ENCODE results near the gene KLHL29. TPM values are rescaled to one million over a fixed set of nuclear protein-coding genes. Genes with fewer than 3 reads are reported as not detected.

Gene KLHL29
- total RNA-seq, 1 experiment from 2014 or later, result 3.4 TPM

GRCh38 chr2:23420840-23421476 is 36.0 kb downstream of the KLHL29 start:
- no TSS peak for BruUV-seq (replicated peaks)
- Histone ChIP-seq H3F3A (ENCODE audit: insufficient read depth, low read depth) (no peaks in the 10 kb centered on the region; the same call in 1 of the 2 replicates), H3K79me2 (ENCODE audit: low read depth) (no peaks in the 10 kb centered on the region), H3K4me3 (no peak overlapping the region), H3K9me3 (ENCODE audit: insufficient read depth, low read depth) (no peaks in the 10 kb centered on the region), H3K4me2 (no peak overlapping the region), H3K27me3 (ENCODE audit: insufficient read depth, low read depth) (no peaks in the 10 kb centered on the region), H2AFZ (no peak overlapping the region), H3K4me1 (replicated peaks; ENCODE audit: insufficient read depth) (0 out of 2 replicates have a peak, but pooled peaks cover 6% of the 10 kb centered on the region), H3K36me3 (ENCODE audit: low read depth) (no peaks in the 10 kb centered on the region), H4K20me1 (ENCODE audit: insufficient read depth) (peaks cover 3% of the 10 kb centered on the region; the same call in 1 of the 2 replicates), H3K9me2 (ENCODE audit: insufficient read depth) (no peaks in the 10 kb centered on the region), H3K27ac (no peak overlapping the region)
- intact Hi-C loops (cut with micrococcal nuclease; ENCODE audit: unreplicated experiment), result no loop called here
- no peak for DNase-seq
- no peak for TF ChIP-seq EZH2 (IDR thresholded peaks at IDR 0.05; ENCODE audit: low read depth)
- TF ChIP-seq, protein P1, sequence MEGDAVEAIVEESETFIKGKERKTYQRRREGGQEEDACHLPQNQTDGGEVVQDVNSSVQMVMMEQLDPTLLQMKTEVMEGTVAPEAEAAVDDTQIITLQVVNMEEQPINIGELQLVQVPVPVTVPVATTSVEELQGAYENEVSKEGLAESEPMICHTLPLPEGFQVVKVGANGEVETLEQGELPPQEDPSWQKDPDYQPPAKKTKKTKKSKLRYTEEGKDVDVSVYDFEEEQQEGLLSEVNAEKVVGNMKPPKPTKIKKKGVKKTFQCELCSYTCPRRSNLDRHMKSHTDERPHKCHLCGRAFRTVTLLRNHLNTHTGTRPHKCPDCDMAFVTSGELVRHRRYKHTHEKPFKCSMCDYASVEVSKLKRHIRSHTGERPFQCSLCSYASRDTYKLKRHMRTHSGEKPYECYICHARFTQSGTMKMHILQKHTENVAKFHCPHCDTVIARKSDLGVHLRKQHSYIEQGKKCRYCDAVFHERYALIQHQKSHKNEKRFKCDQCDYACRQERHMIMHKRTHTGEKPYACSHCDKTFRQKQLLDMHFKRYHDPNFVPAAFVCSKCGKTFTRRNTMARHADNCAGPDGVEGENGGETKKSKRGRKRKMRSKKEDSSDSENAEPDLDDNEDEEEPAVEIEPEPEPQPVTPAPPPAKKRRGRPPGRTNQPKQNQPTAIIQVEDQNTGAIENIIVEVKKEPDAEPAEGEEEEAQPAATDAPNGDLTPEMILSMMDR (conservative IDR thresholded peaks at IDR 0.05), result no peak
- POLR2A ChIA-PET (ENCODE audit: unreplicated experiment), result no interaction called here
- CTCF ChIA-PET, result no interaction called here

DNA sequence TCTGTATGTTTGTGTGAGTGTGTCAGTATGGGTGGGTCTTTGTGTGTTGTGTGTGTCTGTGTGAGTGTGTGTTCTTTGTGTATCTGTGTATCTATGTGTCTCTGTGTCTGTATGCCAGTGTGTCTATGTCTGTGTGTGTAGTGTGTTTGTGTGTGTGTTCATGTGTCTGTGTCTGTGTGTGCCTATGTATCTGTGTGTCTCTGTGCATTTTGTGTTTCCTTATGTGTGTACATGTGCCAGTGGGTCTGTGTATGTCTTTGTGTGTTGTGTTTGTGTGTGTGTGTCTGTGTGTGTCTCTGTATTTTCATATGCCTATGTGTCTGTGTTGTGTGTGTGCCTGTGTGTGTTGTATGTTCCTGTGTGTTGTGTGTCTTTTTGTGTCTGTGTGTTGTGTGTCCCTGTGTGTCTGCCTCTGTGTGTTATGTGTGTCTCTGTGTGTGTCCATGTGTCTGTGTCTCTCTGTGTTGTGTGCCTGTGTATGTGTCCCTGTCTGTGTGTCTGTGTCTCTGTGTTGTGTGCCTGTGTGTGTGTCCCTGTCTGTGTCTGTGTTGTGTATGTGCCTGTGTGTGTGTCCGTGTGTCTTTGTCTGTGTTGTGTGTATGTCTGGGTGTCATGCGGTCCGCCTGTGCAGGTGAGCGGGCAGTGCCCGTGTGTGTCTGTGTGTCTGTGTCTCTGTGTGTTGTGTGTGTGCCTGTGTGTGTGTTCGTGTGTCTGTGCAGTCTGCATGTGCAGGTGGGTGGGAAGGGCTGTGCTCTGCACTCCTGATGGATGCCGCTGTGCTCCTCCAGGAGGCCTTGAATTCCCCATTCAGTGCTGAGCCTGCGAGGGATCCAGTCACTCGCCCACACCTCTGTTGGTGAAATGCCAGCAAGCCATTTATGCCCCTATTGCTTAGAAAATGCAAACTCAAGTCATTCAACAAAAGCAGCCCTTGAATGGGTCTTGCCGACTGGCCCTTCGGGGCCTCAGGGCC is 37.4 kb downstream of the KLHL29 start:
- no peaks in the 10 kb centered on the region for H3K9me2 ChIP-seq (ENCODE audit: insufficient read depth)
- no peaks in the 10 kb centered on the region for H3K36me3 ChIP-seq (ENCODE audit: low read depth)
- H2AFZ ChIP-seq, result no peak overlapping the region
- intact Hi-C loops (cut with micrococcal nuclease; ENCODE audit: unreplicated experiment), result no loop called here
- 0 out of 2 replicates have a peak, but pooled peaks cover 11% of the 10 kb centered on the region for H3K4me1 ChIP-seq (replicated peaks; ENCODE audit: insufficient read depth)
- H3K79me2 ChIP-seq (ENCODE audit: low read depth), result no peaks in the 10 kb centered on the region
- peaks cover 3% of the 10 kb centered on the region; the same call in 1 of the 2 replicates for H4K20me1 ChIP-seq (ENCODE audit: insufficient read depth)
- H3K27ac ChIP-seq, result no peak overlapping the region
- TF ChIP-seq EZH2 (IDR thresholded peaks at IDR 0.05; ENCODE audit: low read depth), result no peak
- TF ChIP-seq, protein P1 (conservative IDR thresholded peaks at IDR 0.05), result no peak
- no peaks in the 10 kb centered on the region for H3K9me3 ChIP-seq (ENCODE audit: insufficient read depth, low read depth)
- no peak for DNase-seq
- ChIA-PET POLR2A (ENCODE audit: unreplicated experiment) (no interaction called here), CTCF (no interaction called here)
- H3K4me2 ChIP-seq, result no peak overlapping the region
- H3K27me3 ChIP-seq (ENCODE audit: insufficient read depth, low read depth), result no peaks in the 10 kb centered on the region
- BruUV-seq (replicated peaks), result no TSS peak
- no peaks in the 10 kb centered on the region; the same call in 1 of the 2 replicates for H3F3A ChIP-seq (ENCODE audit: insufficient read depth, low read depth)
- H3K4me3 ChIP-seq, result no peak overlapping the region

DNA sequence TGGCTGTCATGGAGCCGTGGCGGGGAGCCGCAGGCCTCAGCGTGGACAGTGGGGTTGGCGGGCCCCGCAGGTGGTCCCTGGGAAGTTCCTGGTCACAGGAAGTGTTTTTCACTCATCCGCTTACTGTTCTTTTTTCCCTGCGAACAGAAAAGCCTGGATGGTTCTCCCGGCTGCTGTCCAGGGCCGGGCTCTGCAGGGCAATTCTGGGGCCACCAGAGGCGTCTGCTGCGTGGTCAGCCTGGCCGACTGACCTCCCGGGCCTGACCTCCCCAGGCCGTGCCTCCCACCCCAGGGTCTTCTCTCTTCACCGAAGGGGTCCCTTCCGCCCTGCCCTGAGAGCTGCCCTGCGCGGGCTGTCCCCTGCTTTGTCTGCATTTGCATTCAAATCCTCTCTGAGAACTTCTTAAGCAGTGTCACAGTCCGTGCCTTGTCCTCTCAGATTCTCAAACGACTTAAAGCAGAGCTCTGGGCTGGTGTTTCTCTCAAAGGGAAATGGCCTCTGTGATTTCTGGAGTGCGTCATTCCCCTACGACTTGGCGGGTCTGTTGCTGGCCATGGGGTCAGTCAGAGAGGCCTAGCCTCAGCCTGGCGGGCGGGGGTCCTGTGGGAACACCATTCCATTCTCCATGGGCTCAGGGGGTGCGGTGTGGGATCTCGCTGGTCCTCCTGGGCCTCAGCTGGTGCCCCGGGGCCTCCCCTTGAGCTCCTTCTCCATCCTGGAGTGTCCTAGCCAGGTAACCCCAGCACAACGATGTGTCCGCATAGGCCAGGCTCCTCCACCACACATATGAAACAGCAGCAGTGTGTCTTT is 38.3 kb downstream of the KLHL29 start:
- Histone ChIP-seq H3K27me3 (ENCODE audit: insufficient read depth, low read depth) (no peaks in the 10 kb centered on the region), H2AFZ (no peak overlapping the region), H3K9me3 (ENCODE audit: insufficient read depth, low read depth) (no peaks in the 10 kb centered on the region), H3K4me3 (no peak overlapping the region), H3K27ac (no peak overlapping the region), H3K4me1 (replicated peaks; ENCODE audit: insufficient read depth) (0 out of 2 replicates have a peak, but pooled peaks cover 11% of the 10 kb centered on the region), H3K36me3 (ENCODE audit: low read depth) (no peaks in the 10 kb centered on the region), H4K20me1 (ENCODE audit: insufficient read depth) (peaks cover 3% of the 10 kb centered on the region; the same call in 1 of the 2 replicates), H3K4me2 (no peak overlapping the region), H3K9me2 (ENCODE audit: insufficient read depth) (no peaks in the 10 kb centered on the region), H3K79me2 (ENCODE audit: low read depth) (no peaks in the 10 kb centered on the region), H3F3A (ENCODE audit: insufficient read depth, low read depth) (no peaks in the 10 kb centered on the region; the same call in 1 of the 2 replicates)
- ChIA-PET POLR2A (ENCODE audit: unreplicated experiment) (interaction anchor here (0.6 kb wide), 1 partner anchor 94 kb away, joined by 4 read pairs; no protein-coding TSS in a partner anchor), CTCF (no interaction called here)
- no peak for DNase-seq
- intact Hi-C loops (cut with micrococcal nuclease; ENCODE audit: unreplicated experiment), result no loop called here
- TF ChIP-seq EZH2 (IDR thresholded peaks at IDR 0.05; ENCODE audit: low read depth), result no peak
- no TSS peak for BruUV-seq (replicated peaks)
